ENCODE measurements around the gene ANO2.
A peak's percentile ranks its signal among the peaks of the same experiment; 100 is the strongest.

Gene ANO2

DNA sequence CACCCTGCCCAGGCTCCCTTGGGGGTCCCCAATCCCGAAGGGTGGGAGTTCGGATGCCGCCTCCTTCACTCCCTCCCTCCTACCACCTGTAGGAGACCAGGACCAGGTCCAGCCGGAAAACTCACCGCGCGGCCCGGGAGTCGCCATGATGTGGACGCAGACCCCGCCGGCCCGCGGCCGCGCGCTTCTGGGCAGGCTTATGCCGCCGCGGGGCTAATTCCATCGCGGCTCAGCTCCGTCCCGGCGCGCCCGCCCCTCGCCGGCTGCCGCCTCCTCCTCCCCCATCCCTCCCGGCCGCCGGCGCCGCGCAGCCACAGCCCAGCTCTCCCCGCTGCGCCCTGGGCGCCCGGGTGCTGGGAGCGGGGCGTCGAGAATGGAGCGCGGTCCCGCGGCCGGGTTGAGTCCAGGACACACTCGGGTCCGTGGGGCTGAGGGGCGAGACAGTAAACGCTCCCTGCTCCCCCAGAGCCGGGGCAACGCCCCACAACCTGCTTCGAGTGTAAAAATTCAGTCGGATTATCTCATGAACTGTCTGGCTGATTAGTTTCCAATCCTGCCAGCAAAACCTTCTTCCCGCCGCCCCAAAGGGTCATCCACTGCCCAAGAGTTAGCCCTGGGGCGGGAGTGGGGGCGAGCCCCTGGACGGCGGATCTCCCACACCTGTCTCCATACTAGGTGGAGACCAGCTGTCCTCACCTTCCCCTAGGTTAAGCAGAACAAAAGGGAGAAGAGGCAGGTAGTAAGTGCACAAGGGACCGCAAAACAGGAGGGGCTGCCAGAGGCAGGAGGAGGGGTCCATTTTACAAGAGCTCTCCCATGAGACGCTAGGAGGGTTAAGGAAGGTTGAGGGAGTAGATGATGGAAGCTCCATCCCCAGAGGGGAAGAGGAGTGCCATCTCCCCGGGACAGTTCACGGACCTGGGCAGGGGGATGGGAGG, at the start of gene ANO2:
ANO2 (minus strand) TSS at position 189 of the 938 bp plus-strand sequence; CDS start at position 147, 42 bp downstream.
- TF ChIP-seq, protein P1, sequence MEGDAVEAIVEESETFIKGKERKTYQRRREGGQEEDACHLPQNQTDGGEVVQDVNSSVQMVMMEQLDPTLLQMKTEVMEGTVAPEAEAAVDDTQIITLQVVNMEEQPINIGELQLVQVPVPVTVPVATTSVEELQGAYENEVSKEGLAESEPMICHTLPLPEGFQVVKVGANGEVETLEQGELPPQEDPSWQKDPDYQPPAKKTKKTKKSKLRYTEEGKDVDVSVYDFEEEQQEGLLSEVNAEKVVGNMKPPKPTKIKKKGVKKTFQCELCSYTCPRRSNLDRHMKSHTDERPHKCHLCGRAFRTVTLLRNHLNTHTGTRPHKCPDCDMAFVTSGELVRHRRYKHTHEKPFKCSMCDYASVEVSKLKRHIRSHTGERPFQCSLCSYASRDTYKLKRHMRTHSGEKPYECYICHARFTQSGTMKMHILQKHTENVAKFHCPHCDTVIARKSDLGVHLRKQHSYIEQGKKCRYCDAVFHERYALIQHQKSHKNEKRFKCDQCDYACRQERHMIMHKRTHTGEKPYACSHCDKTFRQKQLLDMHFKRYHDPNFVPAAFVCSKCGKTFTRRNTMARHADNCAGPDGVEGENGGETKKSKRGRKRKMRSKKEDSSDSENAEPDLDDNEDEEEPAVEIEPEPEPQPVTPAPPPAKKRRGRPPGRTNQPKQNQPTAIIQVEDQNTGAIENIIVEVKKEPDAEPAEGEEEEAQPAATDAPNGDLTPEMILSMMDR (conservative IDR thresholded peaks at IDR 0.05; ENCODE audit: low read depth, low read length) = no peak
- peak within 1 kb of the TSS; percentile 54 for H3K4me3 ChIP-seq (ENCODE audit: low read length)

GRCh38 chr12:5989621-5990020, 44.6 kb upstream of the ANO2 start:
- TF ChIP-seq, protein P1 (conservative IDR thresholded peaks at IDR 0.05; ENCODE audit: low read depth, low read length) = no peak
- no peak overlapping the region for H3K4me3 ChIP-seq (ENCODE audit: low read length)
- DNase-seq (ENCODE audit: low read depth) = no peak

More for the DNA sequence above, at the start of gene ANO2:
- DNase-seq (ENCODE audit: low read depth) = no peak

GRCh38 chr12:5988659-5989116, 43.6 kb upstream of the ANO2 start:
- DNase-seq (ENCODE audit: low read depth) = no peak
- TF ChIP-seq, protein P1 (conservative IDR thresholded peaks at IDR 0.05; ENCODE audit: low read depth, low read length) = peak; percentile 98
- no peak overlapping the region for H3K4me3 ChIP-seq (ENCODE audit: low read length)

GRCh38 chr12:5988088-5988487, 43.0 kb upstream of the ANO2 start:
- TF ChIP-seq, protein P1 (conservative IDR thresholded peaks at IDR 0.05; ENCODE audit: low read depth, low read length) = no peak
- DNase-seq (ENCODE audit: low read depth) = no peak
- H3K4me3 ChIP-seq (ENCODE audit: low read length) = no peak overlapping the region

DNA sequence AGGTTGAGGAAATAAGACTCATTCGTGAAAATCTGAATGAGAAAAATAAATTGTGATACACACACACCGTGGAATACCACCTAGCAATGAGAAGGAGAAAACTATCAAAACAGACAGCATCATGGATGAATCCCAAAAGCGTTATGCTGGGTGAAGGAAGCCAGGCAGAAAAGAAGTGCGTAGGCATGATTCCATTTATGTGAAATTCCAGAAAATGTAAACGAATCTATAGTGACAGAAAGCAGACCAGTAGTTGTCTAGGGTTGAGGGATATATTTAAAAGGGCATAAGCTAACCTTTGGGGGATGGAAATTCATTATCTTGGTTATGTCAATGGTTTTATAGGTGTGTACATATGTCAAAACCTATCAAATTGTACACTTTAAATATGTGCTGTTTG, 42.5 kb upstream of the ANO2 start:
- H3K4me3 ChIP-seq (ENCODE audit: low read length) = no peak overlapping the region
- no peak for DNase-seq (ENCODE audit: low read depth)
- TF ChIP-seq, protein P1 (conservative IDR thresholded peaks at IDR 0.05; ENCODE audit: low read depth, low read length) = no peak

DNA sequence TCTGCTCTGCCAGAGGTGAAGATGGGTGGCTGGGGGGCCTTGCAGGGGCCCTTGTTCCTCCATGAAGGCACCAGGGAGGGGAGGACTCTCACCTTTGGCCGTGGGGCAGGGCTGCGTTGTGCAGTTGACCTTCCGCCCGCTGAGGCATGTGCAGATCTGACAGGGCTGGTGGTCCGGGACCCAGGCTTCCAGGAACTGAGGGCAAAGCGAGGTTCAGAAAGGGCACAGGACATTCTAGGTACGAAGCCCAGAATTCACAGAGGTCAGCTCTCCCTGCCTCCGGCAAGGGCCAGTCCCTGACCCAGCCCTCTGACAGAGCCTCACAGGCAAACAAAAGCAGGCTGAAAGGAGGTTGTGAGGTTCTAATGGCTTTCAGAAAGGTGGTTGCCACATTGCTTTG, 40.4 kb upstream of the ANO2 start:
- H3K4me3 ChIP-seq (ENCODE audit: low read length) = no peak overlapping the region
- TF ChIP-seq, protein P1 (conservative IDR thresholded peaks at IDR 0.05; ENCODE audit: low read depth, low read length) = no peak
- no peak for DNase-seq (ENCODE audit: low read depth)

DNA sequence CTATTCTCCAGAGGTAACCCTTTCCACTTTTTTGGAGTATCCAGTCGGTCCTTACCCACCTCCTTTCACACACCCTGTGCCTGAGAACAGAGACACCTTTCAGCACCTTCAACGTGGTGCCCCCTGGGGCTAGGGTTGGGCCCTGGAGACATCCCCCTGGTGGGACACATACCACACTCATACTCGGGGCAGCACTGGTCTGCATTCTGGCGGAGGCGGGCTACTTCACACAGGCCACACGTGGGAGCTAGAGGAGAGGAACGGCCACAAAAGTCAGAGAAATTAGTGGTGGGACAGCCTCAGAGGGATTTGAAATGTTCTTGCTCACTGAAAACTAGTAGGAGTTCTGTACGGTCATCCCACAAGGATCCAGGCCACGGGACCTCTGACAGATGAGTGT, 39.8 kb upstream of the ANO2 start:
- H3K4me3 ChIP-seq (ENCODE audit: low read length) = no peak overlapping the region
- TF ChIP-seq, protein P1 (conservative IDR thresholded peaks at IDR 0.05; ENCODE audit: low read depth, low read length) = no peak
- DNase-seq (ENCODE audit: low read depth) = no peak
